HG03565 (cell line): ENCODE data around the gene PCBD1.

Experiments used
- ATAC-seq: cut with Tn5 transposase; IDR thresholded peaks from one replicate; pipeline ENCODE4 v1.9.1; 2021; ENCODE audit warnings: mild to moderate bottlenecking, moderate library complexity; ENCODE audit not compliant: unreplicated experiment

The PCBD1 gene

GRCh38 chr10:70905071-70906021 is 17.0 kb upstream of the PCBD1 start:
- ATAC-seq = no peak

- no peak for ATAC-seq
These were observed 15.0 kb upstream of the PCBD1 start for GRCh38 chr10:70903262-70903921.

- ATAC-seq = no peak
These were observed 14.4 kb upstream of the PCBD1 start for GRCh38 chr10:70902661-70903261.

GRCh38 chr10:70901276-70901878 is 13.0 kb upstream of the PCBD1 start:
- ATAC-seq = no peak

- no peak for ATAC-seq
These were observed 10.7 kb upstream of the PCBD1 start for GRCh38 chr10:70899096-70899495.

GRCh38 chr10:70898687-70899086 is 10.3 kb upstream of the PCBD1 start:
- ATAC-seq = no peak

- ATAC-seq = no peak
These were observed 8.2 kb upstream of the PCBD1 start for GRCh38 chr10:70896551-70896950.

GRCh38 chr10:70894416-70894815 is 6.1 kb upstream of the PCBD1 start:
- ATAC-seq = no peak

GRCh38 chr10:70893227-70894006 is 5.1 kb upstream of the PCBD1 start:
- ATAC-seq = no peak

GRCh38 chr10:70892631-70893030 is 4.3 kb upstream of the PCBD1 start:
- no peak for ATAC-seq

- no peak for ATAC-seq
These were observed 3.3 kb upstream of the PCBD1 start for GRCh38 chr10:70891627-70892026.

- ATAC-seq = no peak
These were observed 2.6 kb upstream of the PCBD1 start for GRCh38 chr10:70890917-70891431.

- no peak for ATAC-seq
These were observed 926 bp upstream of the PCBD1 start for GRCh38 chr10:70889291-70889690.

GRCh38 chr10:70886921-70887665 is 1.3 kb downstream of the PCBD1 start:
- ATAC-seq = no peak

GRCh38 chr10:70885931-70886903 is 2.1 kb downstream of the PCBD1 start:
- no peak for ATAC-seq

- ATAC-seq = no peak
These were observed 2.9 kb downstream of the PCBD1 start for GRCh38 chr10:70885481-70885880.

GRCh38 chr10:70884741-70885140 is 3.6 kb downstream of the PCBD1 start:
- no peak for ATAC-seq

GRCh38 chr10:70880077-70880534 is 8.3 kb downstream of the PCBD1 start:
- ATAC-seq = no peak
